ENCODE data around the gene MAML1. TPM values are rescaled to one million over a fixed set of nuclear protein-coding genes. Genes with fewer than 3 reads are reported as not detected.
A peak's percentile ranks its signal among the peaks of the same experiment; 100 is the strongest.
"Not testable (repeated sequence)": the region's sequence is repeated elsewhere in the genome, so short reads cannot be mapped to it uniquely, and the experiment has no call there.

The MAML1 gene
- total RNA-seq, 2 donors from 2014 or later = 26.9 to 28.0 TPM

- no peak overlapping the region for H3K27ac Mint-ChIP-seq
- H3K27me3 Mint-ChIP-seq (ENCODE audit: low read depth) = no peaks in the 10 kb centered on the region
- H3K9me3 Mint-ChIP-seq = no peaks in the 10 kb centered on the region
- peaks cover 19% of the 10 kb centered on the region for H3K4me1 Mint-ChIP-seq (ENCODE audit: low read depth)
- H3K36me3 Mint-ChIP-seq (ENCODE audit: insufficient read depth in 2 of 2) = peaks cover 14 to 52% of the 10 kb centered on the region in 2 donors
- DNase-seq (no peak), ATAC-seq (replicated peaks in 1 of 2) (no peak)
- no peak overlapping the region for H3K4me3 Mint-ChIP-seq
Measured at GRCh38 chr5:179720222-179720621, 12.4 kb upstream of the MAML1 start.

GRCh38 chr5:179724163-179724562, 8.5 kb upstream of the MAML1 start:
- Mint-ChIP-seq H3K4me3 (no peak overlapping the region), H3K27ac (peak overlapping the region; percentile 72)

GRCh38 chr5:179727106-179727505, 5.5 kb upstream of the MAML1 start:
- Mint-ChIP-seq H3K36me3 (ENCODE audit: insufficient read depth in 2 of 2) (peaks cover 17 to 45% of the 10 kb centered on the region in 2 donors), H3K4me3 (no peak overlapping the region), H3K27me3 (ENCODE audit: low read depth) (no peaks in the 10 kb centered on the region), H3K27ac (no peak overlapping the region), H3K4me1 (ENCODE audit: low read depth) (peaks cover 8% of the 10 kb centered on the region), H3K9me3 (no peaks in the 10 kb centered on the region)
- no peak for ATAC-seq (replicated peaks in 1 of 2)
- no peak for DNase-seq

More at GRCh38 chr5:179724163-179724562, 8.5 kb upstream of the MAML1 start:
- DNase-seq = no peak
- Mint-ChIP-seq H3K27me3 (ENCODE audit: low read depth) (no peaks in the 10 kb centered on the region), H3K36me3 (ENCODE audit: insufficient read depth in 2 of 2) (peaks cover 16 to 49% of the 10 kb centered on the region in 2 donors), H3K4me1 (ENCODE audit: low read depth) (no peaks in the 10 kb centered on the region), H3K9me3 (no peaks in the 10 kb centered on the region)
- no peak for ATAC-seq (replicated peaks in 1 of 2)

- Mint-ChIP-seq H3K4me3 (no peak overlapping the region), H3K27me3 (ENCODE audit: low read depth) (no peaks in the 10 kb centered on the region), H3K9me3 (no peaks in the 10 kb centered on the region), H3K27ac (peak overlapping the region; percentile 85), H3K36me3 (ENCODE audit: insufficient read depth in 2 of 2) (peaks cover 13 to 30% of the 10 kb centered on the region in 2 donors), H3K4me1 (ENCODE audit: low read depth) (peaks cover 12% of the 10 kb centered on the region)
- ATAC-seq (replicated peaks in 1 of 2) = no peak
- DNase-seq = no peak
Measured at GRCh38 chr5:179729303-179729702, 3.3 kb upstream of the MAML1 start.

- DNase-seq = no peak
- ATAC-seq (replicated peaks in 1 of 2) = no peak
- no peak overlapping the region for H3K4me3 Mint-ChIP-seq
- H3K4me1 Mint-ChIP-seq (ENCODE audit: low read depth) = peaks cover 17% of the 10 kb centered on the region
- peaks cover 10 to 26% of the 10 kb centered on the region in 2 donors for H3K36me3 Mint-ChIP-seq (ENCODE audit: insufficient read depth in 2 of 2)
- H3K9me3 Mint-ChIP-seq = no peaks in the 10 kb centered on the region
- peak overlapping the region; percentile 85 for H3K27ac Mint-ChIP-seq
- no peaks in the 10 kb centered on the region for H3K27me3 Mint-ChIP-seq (ENCODE audit: low read depth)
Measured at GRCh38 chr5:179729727-179730126, 2.9 kb upstream of the MAML1 start.

GRCh38 chr5:179730356-179730755, 2.3 kb upstream of the MAML1 start:
- DNase-seq = no peak
- Mint-ChIP-seq H3K4me3 (no peak overlapping the region), H3K4me1 (ENCODE audit: low read depth) (peaks cover 21% of the 10 kb centered on the region), H3K9me3 (no peaks in the 10 kb centered on the region), H3K27ac (peak overlapping the region; percentile 85), H3K27me3 (ENCODE audit: low read depth) (no peaks in the 10 kb centered on the region), H3K36me3 (ENCODE audit: insufficient read depth in 2 of 2) (peaks cover 10 to 26% of the 10 kb centered on the region in 2 donors)
- no peak for ATAC-seq (replicated peaks in 1 of 2)

GRCh38 chr5:179730852-179731251, 1.8 kb upstream of the MAML1 start:
- DNase-seq (no peak), ATAC-seq (replicated peaks in 1 of 2) (no peak)
- no peaks in the 10 kb centered on the region for H3K9me3 Mint-ChIP-seq
- H3K4me1 Mint-ChIP-seq (ENCODE audit: low read depth) = peaks cover 26% of the 10 kb centered on the region
- H3K27ac Mint-ChIP-seq = peak overlapping the region; percentile 85
- no peaks in the 10 kb centered on the region for H3K27me3 Mint-ChIP-seq (ENCODE audit: low read depth)
- H3K4me3 Mint-ChIP-seq = no peak overlapping the region
- peaks cover 10 to 28% of the 10 kb centered on the region in 2 donors for H3K36me3 Mint-ChIP-seq (ENCODE audit: insufficient read depth in 2 of 2)

GRCh38 chr5:179731791-179732411, 721 bp upstream of the MAML1 start:
- ATAC-seq (replicated peaks in 1 of 2) (peak; percentile 51 to 53), DNase-seq (peak; percentile 28)
- no peaks in the 10 kb centered on the region for H3K27me3 Mint-ChIP-seq (ENCODE audit: low read depth)
- H3K4me1 Mint-ChIP-seq (ENCODE audit: low read depth) = peaks cover 36% of the 10 kb centered on the region
- H3K27ac Mint-ChIP-seq = peak overlapping the region; percentile 95
- no peaks in the 10 kb centered on the region for H3K9me3 Mint-ChIP-seq
- peak overlapping the region; percentile 72 to 90 for H3K4me3 Mint-ChIP-seq
- H3K36me3 Mint-ChIP-seq (ENCODE audit: insufficient read depth in 2 of 2) = peaks cover 10 to 20% of the 10 kb centered on the region in 2 donors

GRCh38 chr5:179732918-179733771, 523 bp downstream of the MAML1 start:
- Mint-ChIP-seq H3K9me3 (no peaks in the 10 kb centered on the region), H3K4me1 (ENCODE audit: low read depth) (peaks cover 48% of the 10 kb centered on the region), H3K27ac (peak overlapping the region; percentile 94), H3K36me3 (ENCODE audit: insufficient read depth in 2 of 2) (peaks cover 8 to 27% of the 10 kb centered on the region in 2 donors), H3K4me3 (peak overlapping the region; percentile 92 to 93), H3K27me3 (ENCODE audit: low read depth) (no peaks in the 10 kb centered on the region)
- DNase-seq (peak; percentile 43 to 52), ATAC-seq (replicated peaks in 1 of 2) (peak; percentile 34 to 35)

- Mint-ChIP-seq H3K27me3 (ENCODE audit: low read depth) (no peaks in the 10 kb centered on the region), H3K9me3 (no peaks in the 10 kb centered on the region), H3K36me3 (ENCODE audit: insufficient read depth in 2 of 2) (peaks cover 11 to 33% of the 10 kb centered on the region in 2 donors), H3K4me1 (ENCODE audit: low read depth) (peaks cover 54% of the 10 kb centered on the region), H3K27ac (peak overlapping the region; percentile 94), H3K4me3 (peak overlapping the region; percentile 92 to 93)
- ATAC-seq (replicated peaks in 1 of 2) = no peak
- no peak for DNase-seq
Measured at GRCh38 chr5:179733772-179734126, 1.1 kb downstream of the MAML1 start.

- Mint-ChIP-seq H3K4me3 (peak overlapping the region; percentile 92 to 93), H3K27me3 (ENCODE audit: low read depth) (no peaks in the 10 kb centered on the region), H3K27ac (peak overlapping the region; percentile 94), H3K36me3 (ENCODE audit: insufficient read depth in 2 of 2) (peaks cover 12 to 34% of the 10 kb centered on the region in 2 donors), H3K4me1 (ENCODE audit: low read depth) (peaks cover 63% of the 10 kb centered on the region), H3K9me3 (no peaks in the 10 kb centered on the region)
- no peak for ATAC-seq (replicated peaks in 1 of 2)
- DNase-seq = no peak
Measured at GRCh38 chr5:179734536-179735164, 2.0 kb downstream of the MAML1 start.

GRCh38 chr5:179738742-179739141, 6.1 kb downstream of the MAML1 start:
- Mint-ChIP-seq H3K27me3 (ENCODE audit: low read depth) (no peaks in the 10 kb centered on the region), H3K36me3 (ENCODE audit: insufficient read depth in 2 of 2) (peaks cover 10 to 39% of the 10 kb centered on the region in 2 donors)

GRCh38 chr5:179744106-179744505, 11.5 kb downstream of the MAML1 start:
- H3K4me1 Mint-ChIP-seq (ENCODE audit: low read depth) = peaks cover 46% of the 10 kb centered on the region
- not testable (repeated sequence) for H3K27me3 Mint-ChIP-seq (ENCODE audit: low read depth)

More at GRCh38 chr5:179738742-179739141, 6.1 kb downstream of the MAML1 start:
- H3K4me3 Mint-ChIP-seq = peak overlapping the region in 1 of 2 donors; percentile 25
- DNase-seq (no peak), ATAC-seq (replicated peaks in 1 of 2) (no peak)
- peak overlapping the region; percentile 80 for H3K27ac Mint-ChIP-seq
- H3K9me3 Mint-ChIP-seq = no peaks in the 10 kb centered on the region
- H3K4me1 Mint-ChIP-seq (ENCODE audit: low read depth) = peaks cover 71% of the 10 kb centered on the region

More at GRCh38 chr5:179744106-179744505, 11.5 kb downstream of the MAML1 start:
- H3K27ac Mint-ChIP-seq; H3K4me3 Mint-ChIP-seq; ATAC-seq (replicated peaks in 1 of 2); DNase-seq; H3K9me3 Mint-ChIP-seq: not testable (repeated sequence)
- H3K36me3 Mint-ChIP-seq (ENCODE audit: insufficient read depth in 2 of 2) = peaks cover 2 to 24% of the 10 kb centered on the region in 2 donors
